Astrocyte of the cerebellum (primary cell): Measurements from ENCODE around the gene SLC45A3.

ENCODE experiments used
- DNase-seq: peaks from one replicate; pipeline ENCODE4 v3.0.0-alpha.2; 2011; ENCODE audit warnings: low read depth
- H3K4me3 ChIP-seq: 2 replicates; pipeline ENCODE4 v1.5.1; 2011; ENCODE audit warnings: mild to moderate bottlenecking, low read depth, low read length, moderate library complexity
- CTCF ChIP-seq: IDR thresholded peaks from 2 replicates; pipeline ENCODE4 v1.5.1; 2012; ENCODE audit warnings: low read length, low read depth, moderate library complexity, mild to moderate bottlenecking; ENCODE audit errors: missing control alignments
- in situ Hi-C: cut with HindIII; loops from 2 replicates; pipeline ENCODE4 v1.10.0; 2017; ENCODE audit warnings: low sequenced_read_pairs

Gene SLC45A3

DNA sequence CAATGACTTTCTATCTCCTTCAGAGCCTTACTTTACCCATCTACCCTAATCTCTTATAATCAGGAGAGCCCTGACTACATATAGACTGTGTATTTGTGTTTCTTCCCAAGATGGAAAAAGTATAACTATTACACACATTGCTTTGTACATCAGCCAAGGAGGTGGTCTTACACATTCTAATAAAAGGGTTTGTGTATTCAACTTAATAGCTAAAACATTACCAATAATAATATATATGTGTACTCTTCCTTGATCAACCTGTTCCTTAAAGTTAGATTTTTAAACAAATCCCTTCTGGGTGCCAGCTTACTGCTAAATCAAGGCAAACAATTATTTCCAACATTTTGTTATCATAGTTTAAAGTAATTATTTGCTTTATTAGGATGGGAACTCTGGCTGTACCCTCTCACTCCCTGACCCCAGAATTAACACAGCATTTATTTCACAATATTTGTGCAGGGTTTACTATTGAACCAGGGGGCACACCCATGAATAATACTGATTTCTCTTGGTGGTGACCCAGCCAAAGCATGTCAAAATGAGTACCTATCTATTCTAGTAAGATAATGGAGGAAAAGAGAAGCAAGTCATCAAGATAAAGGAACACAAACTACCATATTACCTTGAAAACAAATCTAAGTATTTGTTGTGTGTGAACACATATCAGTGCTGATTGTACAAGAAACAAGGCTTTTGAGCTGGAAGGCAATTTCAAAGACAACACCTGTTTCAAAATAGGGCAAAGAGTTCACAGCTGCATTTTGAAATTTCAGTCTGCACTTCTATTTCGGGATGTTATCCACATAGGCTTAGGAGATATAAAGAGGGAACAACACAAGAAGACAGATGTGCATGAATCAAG, 30.1 kb upstream of the SLC45A3 start:
- H3K4me3 ChIP-seq, result no peak overlapping the region
- no peak for TF ChIP-seq CTCF
- DNase-seq, result no peak
- in situ Hi-C loops, result loop anchor here (5.0 kb wide), 2 partner anchors 48 to 123 kb away; no protein-coding TSS in a partner anchor

DNA sequence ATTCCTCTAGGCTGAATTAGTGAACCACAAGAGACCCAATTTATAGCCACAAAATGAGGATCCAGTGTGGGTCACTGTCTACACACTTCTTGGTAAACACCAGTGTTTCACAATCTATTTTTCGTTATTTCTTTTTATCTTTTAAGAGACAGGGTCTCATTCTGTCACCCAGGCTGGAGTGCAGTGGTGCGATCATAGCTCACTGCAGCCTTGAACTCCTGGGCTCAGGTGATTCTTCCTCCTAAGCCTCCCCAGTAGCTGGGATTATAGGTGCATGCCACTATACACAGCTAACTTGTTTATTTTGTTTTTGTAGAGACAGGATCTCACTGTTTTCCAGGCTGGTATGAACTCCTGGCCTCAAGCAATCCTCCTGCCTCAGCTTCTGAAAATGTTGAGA, 29.3 kb upstream of the SLC45A3 start:
- no peak for TF ChIP-seq CTCF
- no peak overlapping the region for H3K4me3 ChIP-seq
- in situ Hi-C loops, result loop anchor here (5.0 kb wide), 2 partner anchors 47 to 122 kb away; no protein-coding TSS in a partner anchor
- DNase-seq, result no peak

- in situ Hi-C loops, result no loop called here
- peak; percentile 52 for DNase-seq
These were observed 28.7 kb upstream of the SLC45A3 start for GRCh38 chr1:205709059-205709398.

DNA sequence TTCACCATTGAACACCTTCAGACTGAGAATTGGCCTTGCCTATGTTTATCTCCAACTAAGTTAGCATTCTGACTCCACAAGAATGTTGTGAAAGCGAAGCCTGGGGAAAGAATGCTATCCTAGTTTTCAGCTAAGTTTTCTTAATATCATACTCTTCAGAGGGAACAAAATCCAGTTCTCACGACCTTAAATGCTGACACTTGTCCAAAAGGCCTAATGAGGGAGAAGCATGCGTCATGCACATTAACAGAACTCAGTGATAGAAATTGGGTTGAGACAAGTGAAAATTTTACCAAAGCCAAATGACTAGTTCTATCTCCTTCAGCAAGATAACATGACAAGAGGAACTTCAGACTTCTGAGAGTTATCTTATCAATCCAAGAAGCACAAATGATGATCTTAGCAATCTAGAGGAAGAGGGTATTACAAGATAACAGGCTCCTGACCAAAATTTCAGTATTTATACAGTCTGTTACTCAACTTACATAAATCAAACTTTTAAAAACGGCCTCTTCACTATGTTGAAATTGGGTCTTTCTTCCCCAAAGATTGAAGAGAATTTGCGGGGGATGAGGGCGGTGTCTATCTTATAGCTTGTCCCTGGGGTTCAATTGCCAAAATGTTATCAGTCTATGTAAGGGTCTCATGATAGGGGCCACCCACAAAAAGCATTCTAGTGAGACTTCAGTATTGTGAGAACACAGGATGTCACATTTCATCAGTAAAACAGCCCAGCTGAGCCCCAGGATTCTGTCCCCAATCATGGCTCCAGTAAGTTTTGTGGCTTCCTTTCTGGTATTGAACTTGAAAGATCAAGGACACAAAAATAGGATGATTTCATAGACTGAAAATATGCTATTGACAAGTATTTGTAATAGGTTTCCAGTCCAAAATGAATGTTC, 26.5 kb upstream of the SLC45A3 start:
- no peak overlapping the region for H3K4me3 ChIP-seq
- TF ChIP-seq CTCF, result no peak
- no peak for DNase-seq
- in situ Hi-C loops, result no loop called here

More at GRCh38 chr1:205709059-205709398, 28.7 kb upstream of the SLC45A3 start:
- TF ChIP-seq CTCF, result no peak
- H3K4me3 ChIP-seq, result no peak overlapping the region

DNA sequence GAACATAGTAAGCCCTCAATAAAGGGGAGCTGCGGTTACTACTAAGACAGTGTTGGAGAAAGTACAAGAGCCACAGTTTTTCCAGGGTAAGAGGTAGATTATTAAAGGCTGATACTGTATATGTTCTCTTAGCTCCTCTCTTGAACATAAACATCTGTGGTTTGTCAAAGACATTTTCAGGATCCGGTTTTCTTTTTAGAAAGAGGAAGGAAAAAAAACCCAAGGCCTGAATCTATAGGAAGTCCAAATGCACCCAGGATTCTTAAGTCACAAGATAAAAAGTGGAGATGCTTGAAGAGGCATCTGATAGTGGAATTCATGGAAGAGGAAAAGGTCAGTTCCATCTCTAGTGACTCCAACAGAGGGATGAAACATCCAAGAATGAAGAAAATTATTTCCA, 24.6 kb upstream of the SLC45A3 start:
- H3K4me3 ChIP-seq, result no peak overlapping the region
- in situ Hi-C loops, result no loop called here
- no peak for TF ChIP-seq CTCF
- DNase-seq, result no peak

DNA sequence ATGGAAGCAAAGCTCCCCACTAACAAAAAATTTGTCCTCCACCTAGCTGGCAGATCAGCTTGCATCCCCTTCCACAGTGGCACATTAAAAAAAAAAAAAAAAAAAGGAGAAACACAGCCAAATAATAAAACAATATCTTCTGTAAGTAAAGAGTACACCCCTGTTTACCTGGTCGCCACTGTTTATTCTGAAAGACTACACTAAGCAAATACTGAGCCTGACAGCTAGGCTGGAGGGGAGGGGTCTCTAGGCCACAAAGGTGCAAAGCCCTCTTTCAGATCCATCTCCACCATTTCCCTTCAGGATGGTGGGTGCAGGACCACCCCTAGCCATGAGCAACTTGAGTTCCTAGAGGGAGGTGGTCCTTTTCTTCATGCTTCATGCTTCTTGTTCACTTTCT, 22.8 kb upstream of the SLC45A3 start:
- in situ Hi-C loops, result no loop called here
- no peak for TF ChIP-seq CTCF
- no peak overlapping the region for H3K4me3 ChIP-seq
- no peak for DNase-seq
